Activated T-cell treated with anti-CD3 and anti-CD28 coated beads, Interleukin-2, amount 50 U/mL, for 72 hours (primary cell): ENCODE measurements around the gene GPC5. TPM values are rescaled to one million over a fixed set of nuclear protein-coding genes. Genes with fewer than 3 reads are reported as not detected.

Experiments
- ATAC-seq, 2 donors: fragments of 150-1000 bp; cut with Tn5 transposase; replicated peaks in 1 of 2; 2 replicates each; pipeline ENCODE4 v1.10.0; 2021; ENCODE audit warnings: moderate library complexity in 2 of 2, mild to moderate bottlenecking in 1 of 2
- DNase-seq, 2 donors: peaks; one replicate each; pipeline ENCODE4 v3.0.0; 2021 to 2022; ENCODE audit warnings: mixed read lengths in 1 of 2
- H3K27ac Mint-ChIP-seq: one replicate; pipeline ENCODE4 v1.8.0; 2022; ENCODE audit warnings: mild to moderate bottlenecking, moderate library complexity, mixed read lengths
- H3K27me3 Mint-ChIP-seq: one replicate; pipeline ENCODE4 v1.8.0; 2022; ENCODE audit warnings: low read depth, mixed read lengths
- H3K36me3 Mint-ChIP-seq, 2 donors: one replicate each; pipeline ENCODE4 v1.8.0; 2022; ENCODE audit warnings: mixed read lengths in 2 of 2, mild to moderate bottlenecking in 1 of 2; ENCODE audit not compliant: insufficient read depth in 2 of 2
- H3K4me1 Mint-ChIP-seq: one replicate; pipeline ENCODE4 v1.8.0; 2022; ENCODE audit warnings: low read depth, mixed read lengths
- H3K4me3 Mint-ChIP-seq, 2 donors: one replicate each; pipeline ENCODE4 v1.8.0; 2022; ENCODE audit warnings: mild to moderate bottlenecking in 2 of 2, mixed read lengths in 2 of 2, moderate library complexity in 2 of 2
- H3K9me3 Mint-ChIP-seq, 2 donors: one replicate each; pipeline ENCODE4 v1.8.0; 2022; ENCODE audit warnings: mixed read lengths in 2 of 2
- total RNA-seq, 2 donors: library from RNA; stranded (reverse); gene quantifications; one replicate each; pipeline ENCODE4 v1.2.3, GENCODE V29; 2022

Gene GPC5
- total RNA-seq, 2 donors from 2014 or later: 0.14 TPM; not detected in 1

GRCh38 chr13:91498298-91498697 is 99.9 kb downstream of the GPC5 start:
- no peak overlapping the region for H3K27ac Mint-ChIP-seq
- no peaks in the 10 kb centered on the region for H3K36me3 Mint-ChIP-seq
- H3K4me1 Mint-ChIP-seq: no peaks in the 10 kb centered on the region

GRCh38 chr13:91504216-91504615 is 105.8 kb downstream of the GPC5 start:
- Mint-ChIP-seq H3K27ac (no peak overlapping the region), H3K36me3 (no peaks in the 10 kb centered on the region), H3K4me1 (no peaks in the 10 kb centered on the region), H3K4me3 (no peak overlapping the region), H3K27me3 (no peaks in the 10 kb centered on the region), H3K9me3 (peaks cover 4 to 10% of the 10 kb centered on the region in 2 donors)
- no peak for ATAC-seq
- DNase-seq: no peak

More at GRCh38 chr13:91498298-91498697, 99.9 kb downstream of the GPC5 start:
- no peak overlapping the region for H3K4me3 Mint-ChIP-seq
- ATAC-seq (no peak), DNase-seq (no peak)
- H3K9me3 Mint-ChIP-seq: peaks cover 4 to 9% of the 10 kb centered on the region in 2 donors
- H3K27me3 Mint-ChIP-seq: no peaks in the 10 kb centered on the region

- Mint-ChIP-seq H3K27me3 (no peaks in the 10 kb centered on the region), H3K4me1 (no peaks in the 10 kb centered on the region), H3K27ac (no peak overlapping the region), H3K36me3 (no peaks in the 10 kb centered on the region), H3K9me3 (peaks cover 0 to 7% of the 10 kb centered on the region in 2 donors), H3K4me3 (no peak overlapping the region)
- ATAC-seq (no peak), DNase-seq (no peak)
Observed at GRCh38 chr13:91506759-91507158, 108.3 kb downstream of the GPC5 start.

GRCh38 chr13:91510058-91510457 is 111.6 kb downstream of the GPC5 start:
- Mint-ChIP-seq H3K9me3 (peaks cover 0 to 5% of the 10 kb centered on the region in 2 donors), H3K27ac (no peak overlapping the region), H3K4me3 (no peak overlapping the region), H3K4me1 (no peaks in the 10 kb centered on the region), H3K27me3 (no peaks in the 10 kb centered on the region), H3K36me3 (no peaks in the 10 kb centered on the region)
- DNase-seq: no peak
- ATAC-seq: no peak

GRCh38 chr13:91513790-91514189 is 115.4 kb downstream of the GPC5 start:
- no peaks in the 10 kb centered on the region for H3K4me1 Mint-ChIP-seq
- ATAC-seq: no peak
- no peak overlapping the region for H3K27ac Mint-ChIP-seq
- H3K27me3 Mint-ChIP-seq: no peaks in the 10 kb centered on the region
- no peak for DNase-seq
- no peak overlapping the region for H3K4me3 Mint-ChIP-seq
- H3K9me3 Mint-ChIP-seq: peaks cover 2 to 3% of the 10 kb centered on the region in 2 donors
- H3K36me3 Mint-ChIP-seq: no peaks in the 10 kb centered on the region

- Mint-ChIP-seq H3K4me1 (no peaks in the 10 kb centered on the region), H3K9me3 (peaks cover 2 to 3% of the 10 kb centered on the region in 2 donors), H3K27ac (no peak overlapping the region), H3K27me3 (no peaks in the 10 kb centered on the region), H3K36me3 (no peaks in the 10 kb centered on the region), H3K4me3 (no peak overlapping the region)
- ATAC-seq (no peak), DNase-seq (no peak)
Observed at GRCh38 chr13:91516799-91517198, 118.4 kb downstream of the GPC5 start.

- no peaks in the 10 kb centered on the region for H3K4me1 Mint-ChIP-seq
- DNase-seq (no peak), ATAC-seq (no peak)
- no peak overlapping the region for H3K27ac Mint-ChIP-seq
- no peaks in the 10 kb centered on the region for H3K36me3 Mint-ChIP-seq
- H3K4me3 Mint-ChIP-seq: no peak overlapping the region
- H3K9me3 Mint-ChIP-seq: peaks cover 1 to 2% of the 10 kb centered on the region in 2 donors
- no peaks in the 10 kb centered on the region for H3K27me3 Mint-ChIP-seq
Observed at GRCh38 chr13:91520952-91521351, 122.5 kb downstream of the GPC5 start.

- no peaks in the 10 kb centered on the region for H3K4me1 Mint-ChIP-seq
- H3K4me3 Mint-ChIP-seq: no peak overlapping the region
- DNase-seq: no peak
- H3K36me3 Mint-ChIP-seq: no peaks in the 10 kb centered on the region
- no peaks in the 10 kb centered on the region for H3K9me3 Mint-ChIP-seq
- no peak overlapping the region for H3K27ac Mint-ChIP-seq
- H3K27me3 Mint-ChIP-seq: no peaks in the 10 kb centered on the region
- ATAC-seq: no peak
Observed at GRCh38 chr13:91523116-91523515, 124.7 kb downstream of the GPC5 start.

GRCh38 chr13:91526543-91527033 is 128.2 kb downstream of the GPC5 start:
- no peak for DNase-seq
- no peak overlapping the region for H3K27ac Mint-ChIP-seq
- no peaks in the 10 kb centered on the region for H3K4me1 Mint-ChIP-seq
- no peaks in the 10 kb centered on the region for H3K27me3 Mint-ChIP-seq
- H3K4me3 Mint-ChIP-seq: no peak overlapping the region
- H3K9me3 Mint-ChIP-seq: no peaks in the 10 kb centered on the region
- no peak for ATAC-seq
- no peaks in the 10 kb centered on the region for H3K36me3 Mint-ChIP-seq

- H3K4me3 Mint-ChIP-seq: no peak overlapping the region
- H3K9me3 Mint-ChIP-seq: no peaks in the 10 kb centered on the region
- no peak for ATAC-seq
- H3K27ac Mint-ChIP-seq: no peak overlapping the region
- no peak for DNase-seq
- no peaks in the 10 kb centered on the region for H3K36me3 Mint-ChIP-seq
- no peaks in the 10 kb centered on the region for H3K27me3 Mint-ChIP-seq
- H3K4me1 Mint-ChIP-seq: no peaks in the 10 kb centered on the region
Observed at GRCh38 chr13:91529739-91530482, 131.5 kb downstream of the GPC5 start.

- ATAC-seq: no peak
- Mint-ChIP-seq H3K9me3 (no peaks in the 10 kb centered on the region), H3K27me3 (no peaks in the 10 kb centered on the region), H3K27ac (no peak overlapping the region), H3K36me3 (no peaks in the 10 kb centered on the region), H3K4me1 (no peaks in the 10 kb centered on the region), H3K4me3 (no peak overlapping the region)
- no peak for DNase-seq
Observed at GRCh38 chr13:91531646-91532045, 133.2 kb downstream of the GPC5 start.

GRCh38 chr13:91533354-91533753 is 134.9 kb downstream of the GPC5 start:
- H3K4me3 Mint-ChIP-seq: no peak overlapping the region
- H3K27ac Mint-ChIP-seq: no peak overlapping the region
- H3K4me1 Mint-ChIP-seq: no peaks in the 10 kb centered on the region
- H3K36me3 Mint-ChIP-seq: no peaks in the 10 kb centered on the region
- ATAC-seq: no peak
- H3K27me3 Mint-ChIP-seq: no peaks in the 10 kb centered on the region
- no peaks in the 10 kb centered on the region for H3K9me3 Mint-ChIP-seq
- DNase-seq: no peak

- no peak overlapping the region for H3K4me3 Mint-ChIP-seq
- H3K36me3 Mint-ChIP-seq: no peaks in the 10 kb centered on the region
- no peaks in the 10 kb centered on the region for H3K9me3 Mint-ChIP-seq
- H3K4me1 Mint-ChIP-seq: no peaks in the 10 kb centered on the region
- H3K27me3 Mint-ChIP-seq: no peaks in the 10 kb centered on the region
- no peak for DNase-seq
- no peak overlapping the region for H3K27ac Mint-ChIP-seq
- no peak for ATAC-seq
Observed at GRCh38 chr13:91534996-91535395, 136.6 kb downstream of the GPC5 start.

GRCh38 chr13:91537376-91537775 is 139.0 kb downstream of the GPC5 start:
- H3K36me3 Mint-ChIP-seq: no peaks in the 10 kb centered on the region
- no peak overlapping the region for H3K27ac Mint-ChIP-seq
- H3K4me3 Mint-ChIP-seq: no peak overlapping the region
- H3K27me3 Mint-ChIP-seq: no peaks in the 10 kb centered on the region
- H3K4me1 Mint-ChIP-seq: no peaks in the 10 kb centered on the region
- H3K9me3 Mint-ChIP-seq: no peaks in the 10 kb centered on the region
- DNase-seq: no peak
- ATAC-seq: no peak
